BLaER1 treated with 17β-estradiol and CSF1 and Interleukin-3, amounts not matched to agents 10 nM and 100 nM (cell line): ENCODE results near the gene FAM227A.
A peak's percentile ranks its signal among the peaks of the same experiment; 100 is the strongest.

Source experiments
- H3K27ac ChIP-seq, 11 experiments: shearing (Covaris generic); formaldehyde crosslinking; 2 replicates each; pipeline ENCODE4 v1.8.1; 2022
- H3K27me3 ChIP-seq, 11 experiments: shearing (Covaris generic); formaldehyde crosslinking; 2 replicates each; pipeline ENCODE4 v1.8.1; 2022
- H3K36me3 ChIP-seq, 11 experiments: shearing (Covaris generic); formaldehyde crosslinking; 2 replicates each; pipeline ENCODE4 v1.8.1; 2022
- H3K4me1 ChIP-seq, 10 experiments: shearing (Covaris generic); formaldehyde crosslinking; 2 replicates each; pipeline ENCODE4 v1.8.1; 2022
- H3K4me2 ChIP-seq, 11 experiments: shearing (Covaris generic); formaldehyde crosslinking; 2 replicates each; pipeline ENCODE4 v1.8.1; 2022
- H3K4me3 ChIP-seq, 10 experiments: shearing (Covaris generic); formaldehyde crosslinking; 2 replicates each; pipeline ENCODE4 v1.8.1; 2022
- H3K9ac ChIP-seq, 11 experiments: shearing (Covaris generic); formaldehyde crosslinking; 2 replicates each; pipeline ENCODE4 v1.8.1; 2022
- H3K9me3 ChIP-seq, 11 experiments: shearing (Covaris generic); formaldehyde crosslinking; replicated peaks in 1 of 11; 2 replicates each; pipeline ENCODE4 v1.8.1; 2022
- H4K20me1 ChIP-seq, 11 experiments: shearing (Covaris generic); formaldehyde crosslinking; 2 replicates each; pipeline ENCODE4 v1.8.1; 2022
- Cebpa-rat ChIP-seq, 11 experiments: shearing (Covaris generic); IDR thresholded peaks; 2 replicates each; pipeline ENCODE4 v1.8.1; 2022

The FAM227A gene

GRCh38 chr22:38656256-38657044, at the start of gene FAM227A, which contains the start of gene CBY1:
Gene FAM227A (minus strand): TSS chr22:38656392. CDS start chr22:38650168, 6,224 bp downstream.
Gene CBY1 (plus strand): TSS chr22:38656638. CDS start chr22:38668055, 11,417 bp downstream.
- H3K27ac ChIP-seq = peak within 1 kb of the TSS; percentile 96 to 99 (median 97)
- TF ChIP-seq Cebpa-rat (IDR thresholded peaks at IDR 0.05) = no peak

GRCh38 chr22:38705235-38706100, 49.3 kb upstream of the FAM227A start, which contains the start of gene GTPBP1:
Gene GTPBP1 (plus strand): TSS chr22:38705944. CDS start chr22:38705956, 12 bp downstream.
- TF ChIP-seq Cebpa-rat (IDR thresholded peaks at IDR 0.05) = no peak
- peak within 1 kb of the TSS; percentile 87 to 97 (median 93) for H3K4me2 ChIP-seq
- peak within 1 kb of the TSS; percentile 88 to 95 (median 94) for H3K27ac ChIP-seq
- H3K9ac ChIP-seq = peak within 1 kb of the TSS; percentile 92 to 98 (median 95)
- H3K36me3 ChIP-seq = peaks cover 8 to 22% (median 11%) of the 10 kb centered on the region in 11 experiments; a peak in 17 of 22 replicates
- H3K4me3 ChIP-seq = peak within 1 kb of the TSS; percentile 88 to 99 (median 94)
- H3K27me3 ChIP-seq = peaks cover 0 to 7% (median 0%) of the 10 kb centered on the region in 11 experiments; a peak in 2 of 22 replicates
- no peaks in the 10 kb centered on the region for H3K9me3 ChIP-seq
- H4K20me1 ChIP-seq = peaks cover 38 to 46% (median 44%) of the 10 kb centered on the region in 11 experiments
- peaks cover 45 to 65% (median 56%) of the 10 kb centered on the region in 10 experiments for H3K4me1 ChIP-seq

More at GRCh38 chr22:38656256-38657044, at the start of gene FAM227A, which contains the start of gene CBY1:
- Histone ChIP-seq H3K36me3 (peaks cover 0 to 6% (median 0%) of the 10 kb centered on the region in 11 experiments; a peak in 5 of 22 replicates), H3K4me3 (peak within 1 kb of the TSS; percentile 82 to 98 (median 86)), H4K20me1 (0 out of 22 replicates have a peak, but pooled peaks cover 0 to 4% (median 0%) of the 10 kb centered on the region in 11 experiments), H3K4me2 (peak within 1 kb of the TSS; percentile 90 to 99 (median 96)), H3K27me3 (no peaks in the 10 kb centered on the region), H3K4me1 (peaks cover 11 to 22% (median 17%) of the 10 kb centered on the region in 10 experiments), H3K9ac (peak within 1 kb of the TSS; percentile 93 to 99 (median 97)), H3K9me3 (no peaks in the 10 kb centered on the region)

GRCh38 chr22:38704654-38705234, 48.6 kb upstream of the FAM227A start:
- Histone ChIP-seq H4K20me1 (peaks cover 31 to 39% (median 37%) of the 10 kb centered on the region in 11 experiments), H3K4me2 (peak overlapping the region; percentile 71 to 93 (median 82)), H3K4me1 (peaks cover 44 to 64% (median 53%) of the 10 kb centered on the region in 10 experiments), H3K9me3 (no peaks in the 10 kb centered on the region), H3K36me3 (peaks cover 1 to 14% (median 4%) of the 10 kb centered on the region in 11 experiments; a peak in 17 of 22 replicates), H3K27ac (peak overlapping the region in 10 of 11 experiments; percentile 14 to 63 (median 36); a peak in 14 of 22 replicates), H3K27me3 (peaks cover 0 to 7% (median 0%) of the 10 kb centered on the region in 11 experiments; a peak in 2 of 22 replicates), H3K9ac (peak overlapping the region; percentile 0 to 65 (median 51); a peak in 19 of 22 replicates), H3K4me3 (peak overlapping the region; percentile 43 to 62 (median 48); a peak in 17 of 20 replicates)
- no peak for TF ChIP-seq Cebpa-rat (IDR thresholded peaks at IDR 0.05)

GRCh38 chr22:38700789-38701628, 44.8 kb upstream of the FAM227A start, which contains the start of gene JOSD1:
Gene JOSD1 (minus strand): TSS chr22:38700943. CDS start chr22:38699987, 956 bp downstream.
- Histone ChIP-seq H3K9ac (peak within 1 kb of the TSS; percentile 87 to 97 (median 94)), H3K27me3 (peaks cover 0 to 7% (median 0%) of the 10 kb centered on the region in 11 experiments; a peak in 2 of 22 replicates), H3K27ac (peak within 1 kb of the TSS; percentile 87 to 97 (median 93)), H3K4me2 (peak within 1 kb of the TSS; percentile 90 to 99 (median 93)), H3K36me3 (peaks cover 0 to 16% (median 4%) of the 10 kb centered on the region in 11 experiments; a peak in 6 of 22 replicates), H4K20me1 (peaks cover 4 to 39% (median 16%) of the 10 kb centered on the region in 11 experiments; a peak in 13 of 22 replicates), H3K9me3 (no peaks in the 10 kb centered on the region), H3K4me1 (peaks cover 53 to 67% (median 60%) of the 10 kb centered on the region in 10 experiments), H3K4me3 (peak within 1 kb of the TSS; percentile 74 to 91 (median 88))
- no peak for TF ChIP-seq Cebpa-rat (IDR thresholded peaks at IDR 0.05)

- peaks cover 0 to 20% (median 6%) of the 10 kb centered on the region in 11 experiments; a peak in 8 of 22 replicates for H3K36me3 ChIP-seq
- H4K20me1 ChIP-seq = peaks cover 4 to 41% (median 17%) of the 10 kb centered on the region in 11 experiments; a peak in 13 of 22 replicates
- peak overlapping the region; percentile 87 to 97 (median 94) for H3K9ac ChIP-seq
- H3K4me2 ChIP-seq = peak overlapping the region; percentile 90 to 99 (median 93)
- peaks cover 0 to 7% (median 0%) of the 10 kb centered on the region in 11 experiments; a peak in 2 of 22 replicates for H3K27me3 ChIP-seq
- H3K4me3 ChIP-seq = peak overlapping the region; percentile 74 to 91 (median 88)
- TF ChIP-seq Cebpa-rat (IDR thresholded peaks at IDR 0.05) = no peak
- peak overlapping the region; percentile 87 to 97 (median 93) for H3K27ac ChIP-seq
- no peaks in the 10 kb centered on the region for H3K9me3 ChIP-seq
- H3K4me1 ChIP-seq = peaks cover 54 to 67% (median 65%) of the 10 kb centered on the region in 10 experiments
Measured at GRCh38 chr22:38700270-38700788, 44.1 kb upstream of the FAM227A start.

GRCh38 chr22:38699784-38700183, 43.6 kb upstream of the FAM227A start:
- H3K27me3 ChIP-seq = peaks cover 0 to 7% (median 0%) of the 10 kb centered on the region in 11 experiments; a peak in 2 of 22 replicates
- peak overlapping the region; percentile 74 to 91 (median 88) for H3K4me3 ChIP-seq
- peaks cover 49 to 70% (median 63%) of the 10 kb centered on the region in 10 experiments for H3K4me1 ChIP-seq
- peak overlapping the region; percentile 90 to 99 (median 93) for H3K4me2 ChIP-seq
- TF ChIP-seq Cebpa-rat (IDR thresholded peaks at IDR 0.05) = no peak
- peak overlapping the region; percentile 87 to 97 (median 94) for H3K9ac ChIP-seq
- H4K20me1 ChIP-seq = peaks cover 4 to 46% (median 21%) of the 10 kb centered on the region in 11 experiments; a peak in 13 of 22 replicates
- H3K27ac ChIP-seq = peak overlapping the region; percentile 87 to 97 (median 93); a peak in 21 of 22 replicates
- H3K36me3 ChIP-seq = peaks cover 0 to 26% (median 11%) of the 10 kb centered on the region in 11 experiments; a peak in 11 of 22 replicates
- no peaks in the 10 kb centered on the region for H3K9me3 ChIP-seq
